ENCODE data around the gene CPT2. TPM values are rescaled to one million over a fixed set of nuclear protein-coding genes. Genes with fewer than 3 reads are reported as not detected.
A peak's percentile ranks its signal among the peaks of the same experiment; 100 is the strongest.

Gene CPT2
- total and polyA plus RNA-seq, 2 of the 13 experiments (the other 11 are each of a cell fraction or from before 2014, with no cell fraction given) = 12.6 to 14.6 TPM

GRCh38 chr1:53158900-53159299 lies 37.7 kb upstream of the CPT2 start (continued):
- no peak for TF ChIP-seq AHDC1 (CRISPR knock-in tag; IDR thresholded peaks at IDR 0.05; ENCODE audit: borderline replicate concordance)
- no peak for TF ChIP-seq MEIS2 (CRISPR knock-in tag; IDR thresholded peaks at IDR 0.05)
- TF ChIP-seq CHD4 (IDR thresholded peaks at IDR 0.05; ENCODE audit: borderline replicate concordance, low read length) = 0 out of 2 replicates have a peak, but pooled peaks have one; percentile 53
- peak; percentile 55; the same call in 1 of the 2 replicates for TF ChIP-seq NCOR1 (IDR thresholded peaks at IDR 0.05; ENCODE audit: borderline replicate concordance, low read length)
- peak; percentile 73 for TF ChIP-seq SALL1 (CRISPR knock-in tag; IDR thresholded peaks at IDR 0.05)
- peak; percentile 60; the same call in 1 of the 2 replicates for TF ChIP-seq ESRRA (CRISPR knock-in tag; IDR thresholded peaks at IDR 0.05; ENCODE audit: low read depth)
- TF ChIP-seq RXRA (CRISPR knock-in tag; IDR thresholded peaks at IDR 0.05) = peak; percentile 53; the same call in 1 of the 2 replicates
- TF ChIP-seq CREB1 (IDR thresholded peaks at IDR 0.05) = no peak
- peak; percentile 60 for TF ChIP-seq CREB1 (CRISPR knock-in tag; IDR thresholded peaks at IDR 0.05)
- TF ChIP-seq KLF6 (CRISPR knock-in tag; IDR thresholded peaks at IDR 0.05) = 0 out of 2 replicates have a peak, but pooled peaks have one; percentile 31
- TF ChIP-seq ATF5 (CRISPR knock-in tag; IDR thresholded peaks at IDR 0.05; ENCODE audit: low read depth) = no peak
- TF ChIP-seq NFE2L1 (CRISPR knock-in tag; IDR thresholded peaks at IDR 0.05; ENCODE audit: borderline replicate concordance) = no peak
- peak; percentile 45 for TF ChIP-seq ASH2L (IDR thresholded peaks at IDR 0.05; ENCODE audit: insufficient read length, low read depth, low read length)
- TF ChIP-seq NR2C2 (CRISPR knock-in tag; IDR thresholded peaks at IDR 0.05; ENCODE audit: borderline replicate concordance) = 0 out of 2 replicates have a peak, but pooled peaks have one; percentile 24
- TF ChIP-seq ATF7 (IDR thresholded peaks at IDR 0.05) = no peak
- TF ChIP-seq ATF7 (CRISPR knock-in tag; IDR thresholded peaks at IDR 0.05) = no peak
- peak; percentile 69 for TF ChIP-seq ZNF292 (CRISPR knock-in tag; IDR thresholded peaks at IDR 0.05; ENCODE audit: borderline replicate concordance, low read depth)
- TF ChIP-seq, protein P1, sequence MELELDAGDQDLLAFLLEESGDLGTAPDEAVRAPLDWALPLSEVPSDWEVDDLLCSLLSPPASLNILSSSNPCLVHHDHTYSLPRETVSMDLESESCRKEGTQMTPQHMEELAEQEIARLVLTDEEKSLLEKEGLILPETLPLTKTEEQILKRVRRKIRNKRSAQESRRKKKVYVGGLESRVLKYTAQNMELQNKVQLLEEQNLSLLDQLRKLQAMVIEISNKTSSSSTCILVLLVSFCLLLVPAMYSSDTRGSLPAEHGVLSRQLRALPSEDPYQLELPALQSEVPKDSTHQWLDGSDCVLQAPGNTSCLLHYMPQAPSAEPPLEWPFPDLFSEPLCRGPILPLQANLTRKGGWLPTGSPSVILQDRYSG (CRISPR knock-in tag; IDR thresholded peaks at IDR 0.05) = no peak
- TF ChIP-seq, protein P2, sequence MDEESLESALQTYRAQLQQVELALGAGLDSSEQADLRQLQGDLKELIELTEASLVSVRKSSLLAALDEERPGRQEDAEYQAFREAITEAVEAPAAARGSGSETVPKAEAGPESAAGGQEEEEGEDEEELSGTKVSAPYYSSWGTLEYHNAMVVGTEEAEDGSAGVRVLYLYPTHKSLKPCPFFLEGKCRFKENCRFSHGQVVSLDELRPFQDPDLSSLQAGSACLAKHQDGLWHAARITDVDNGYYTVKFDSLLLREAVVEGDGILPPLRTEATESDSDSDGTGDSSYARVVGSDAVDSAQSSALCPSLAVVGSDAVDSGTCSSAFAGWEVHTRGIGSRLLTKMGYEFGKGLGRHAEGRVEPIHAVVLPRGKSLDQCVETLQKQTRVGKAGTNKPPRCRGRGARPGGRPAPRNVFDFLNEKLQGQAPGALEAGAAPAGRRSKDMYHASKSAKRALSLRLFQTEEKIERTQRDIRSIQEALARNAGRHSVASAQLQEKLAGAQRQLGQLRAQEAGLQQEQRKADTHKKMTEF (CRISPR knock-in tag; IDR thresholded peaks at IDR 0.05) = no peak
- TF ChIP-seq ZBTB38 (CRISPR knock-in tag; IDR thresholded peaks at IDR 0.05) = no peak
- TF ChIP-seq NR2F6 (IDR thresholded peaks at IDR 0.05) = peak; percentile 51
- peak; percentile 73 for TF ChIP-seq NR2F6 (CRISPR knock-in tag; IDR thresholded peaks at IDR 0.05)
- 0 out of 2 replicates have a peak, but pooled peaks have one; percentile 1 for TF ChIP-seq HDAC1 (CRISPR knock-in tag; IDR thresholded peaks at IDR 0.05)
- peak; percentile 77 for TF ChIP-seq RXRB (CRISPR knock-in tag; IDR thresholded peaks at IDR 0.05; ENCODE audit: borderline replicate concordance)
